ENCODE results near the gene NAA60.
A peak's percentile ranks its signal among the peaks of the same experiment; 100 is the strongest.

NAA60 gene

GRCh38 chr16:3454631-3455147, 11.2 kb downstream of the NAA60 start:
- no peak overlapping the region for H3K27ac Mint-ChIP-seq
- TF ChIP-seq CTCF (IDR thresholded peaks at IDR 0.05): no peak
- peaks cover 6% of the 10 kb centered on the region for H3K9me3 Mint-ChIP-seq
- H3K36me3 Mint-ChIP-seq (ENCODE audit: low read depth): peaks cover 17% of the 10 kb centered on the region
- H3K4me1 Mint-ChIP-seq: peaks cover 23% of the 10 kb centered on the region
- no peak for DNase-seq
- H3K4me3 Mint-ChIP-seq: no peak overlapping the region
- peaks cover 9% of the 10 kb centered on the region for H3K27me3 Mint-ChIP-seq (ENCODE audit: low read depth, poor library complexity)

- DNase-seq: peak; percentile 93
- Mint-ChIP-seq H3K4me3 (peak overlapping the region; percentile 78), H3K27me3 (ENCODE audit: low read depth, poor library complexity) (peaks cover 6% of the 10 kb centered on the region), H3K4me1 (peaks cover 51% of the 10 kb centered on the region), H3K27ac (no peak overlapping the region), H3K9me3 (no peaks in the 10 kb centered on the region), H3K36me3 (ENCODE audit: low read depth) (no peaks in the 10 kb centered on the region)
- peak; percentile 37 for TF ChIP-seq CTCF (IDR thresholded peaks at IDR 0.05)
These were observed 14.2 kb downstream of the NAA60 start for GRCh38 chr16:3457434-3458252.

- no peak for DNase-seq
- peaks cover 51% of the 10 kb centered on the region for H3K4me1 Mint-ChIP-seq
- peaks cover 6% of the 10 kb centered on the region for H3K27me3 Mint-ChIP-seq (ENCODE audit: low read depth, poor library complexity)
- H3K27ac Mint-ChIP-seq: peak overlapping the region; percentile 86
- no peaks in the 10 kb centered on the region for H3K9me3 Mint-ChIP-seq
- TF ChIP-seq CTCF (IDR thresholded peaks at IDR 0.05): no peak
- H3K36me3 Mint-ChIP-seq (ENCODE audit: low read depth): no peaks in the 10 kb centered on the region
- H3K4me3 Mint-ChIP-seq: peak overlapping the region; percentile 91
These were observed 14.9 kb downstream of the NAA60 start for GRCh38 chr16:3458278-3458851.

- H3K27me3 Mint-ChIP-seq (ENCODE audit: low read depth, poor library complexity): peaks cover 5% of the 10 kb centered on the region
- H3K36me3 Mint-ChIP-seq (ENCODE audit: low read depth): no peaks in the 10 kb centered on the region
- H3K9me3 Mint-ChIP-seq: no peaks in the 10 kb centered on the region
- no peak for DNase-seq
- H3K4me3 Mint-ChIP-seq: peak overlapping the region; percentile 91
- H3K27ac Mint-ChIP-seq: peak overlapping the region; percentile 86
- TF ChIP-seq CTCF (IDR thresholded peaks at IDR 0.05): no peak
- peaks cover 55% of the 10 kb centered on the region for H3K4me1 Mint-ChIP-seq
These were observed 15.4 kb downstream of the NAA60 start for GRCh38 chr16:3458852-3459361.

GRCh38 chr16:3459401-3460090, 16.1 kb downstream of the NAA60 start:
- peaks cover 3% of the 10 kb centered on the region for H3K27me3 Mint-ChIP-seq (ENCODE audit: low read depth, poor library complexity)
- no peaks in the 10 kb centered on the region for H3K36me3 Mint-ChIP-seq (ENCODE audit: low read depth)
- peaks cover 5% of the 10 kb centered on the region for H3K9me3 Mint-ChIP-seq
- no peak for DNase-seq
- peaks cover 61% of the 10 kb centered on the region for H3K4me1 Mint-ChIP-seq
- H3K27ac Mint-ChIP-seq: no peak overlapping the region
- no peak for TF ChIP-seq CTCF (IDR thresholded peaks at IDR 0.05)
- H3K4me3 Mint-ChIP-seq: peak overlapping the region; percentile 91

Data from nephron progenitor cell (in vitro differentiated cells).